ENCODE measurements around the gene PDZRN3.

The PDZRN3 gene

GRCh38 chr3:73572368-73572767 is 52.4 kb downstream of the PDZRN3 start:
- WGBS (ENCODE audit: extremely low coverage, insufficient coverage, insufficient read length) = no CpG with 5 or more reads among the region's 3 CpGs
- no peak overlapping the region for H3K9ac ChIP-seq (ENCODE audit: low read length)
- DNase-seq = no peak

GRCh38 chr3:73571238-73571794 is 53.4 kb downstream of the PDZRN3 start:
- Histone ChIP-seq H4K91ac (ENCODE audit: low read depth, low read length) (no peak overlapping the region), H2AK5ac (ENCODE audit: low read length) (no peak overlapping the region), H3K14ac (ENCODE audit: low read length) (no peak overlapping the region), H3K27me3 (ENCODE audit: insufficient read depth, low read length) (no peaks in the 10 kb centered on the region), H3K36me3 (ENCODE audit: control insufficient read depth in 1 of 2, insufficient read depth in 2 of 2, low read length in 2 of 2) (no peaks in the 10 kb centered on the region), H3K4me2 (ENCODE audit: low read length) (peak overlapping the region; percentile 46), H3K79me1 (ENCODE audit: low read length) (peaks cover 8% of the 10 kb centered on the region), H3K4me1 (ENCODE audit: control insufficient read depth in 1 of 2, insufficient read depth in 2 of 2, low read length in 2 of 2) (peaks cover 16 to 34% of the 10 kb centered on the region in 2 experiments), H4K8ac (ENCODE audit: low read depth, low read length) (no peak overlapping the region), H2AFZ (ENCODE audit: insufficient read depth, low read length, poor library complexity) (no peak overlapping the region), H2BK12ac (ENCODE audit: low read length) (no peak overlapping the region), H3K9ac (ENCODE audit: low read length) (no peak overlapping the region), H3K79me2 (ENCODE audit: control insufficient read depth, insufficient read depth, low read length, poor library complexity) (peaks cover 6% of the 10 kb centered on the region), H3K18ac (ENCODE audit: low read length) (no peak overlapping the region), H3K4ac (ENCODE audit: low read depth, low read length) (no peak overlapping the region), H3K27ac (ENCODE audit: low read depth, low read length) (peak overlapping the region; percentile 50), H3K4me3 (ENCODE audit: low read depth, low read length) (no peak overlapping the region), H2BK5ac (ENCODE audit: low read depth, low read length, poor library complexity) (no peak overlapping the region), H4K12ac (ENCODE audit: low read depth, low read length) (no peak overlapping the region), H2BK120ac (ENCODE audit: insufficient read depth, low read length, poor library complexity) (no peak overlapping the region), H3K9me3 (ENCODE audit: insufficient read depth, low read depth, low read length) (no peaks in the 10 kb centered on the region), H3K23ac (ENCODE audit: low read length) (no peak overlapping the region)
- peak in 1 of 2 donors; percentile 14 for DNase-seq
- no CpG with 5 or more reads among the region's 10 CpGs for WGBS (ENCODE audit: extremely low coverage, insufficient coverage, insufficient read length)

More at GRCh38 chr3:73572368-73572767, 52.4 kb downstream of the PDZRN3 start:
- no peaks in the 10 kb centered on the region for H3K27me3 ChIP-seq (ENCODE audit: insufficient read depth, low read length)
- no peak overlapping the region for H4K91ac ChIP-seq (ENCODE audit: low read depth, low read length)
- no peak overlapping the region for H3K4me2 ChIP-seq (ENCODE audit: low read length)
- H3K23ac ChIP-seq (ENCODE audit: low read length) = no peak overlapping the region
- H3K4me3 ChIP-seq (ENCODE audit: low read depth, low read length) = no peak overlapping the region
- H3K27ac ChIP-seq (ENCODE audit: low read depth, low read length) = peak overlapping the region; percentile 12
- no peak overlapping the region for H3K14ac ChIP-seq (ENCODE audit: low read length)
- H4K12ac ChIP-seq (ENCODE audit: low read depth, low read length) = no peak overlapping the region
- H3K9me3 ChIP-seq (ENCODE audit: insufficient read depth, low read depth, low read length) = no peaks in the 10 kb centered on the region
- no peaks in the 10 kb centered on the region for H3K36me3 ChIP-seq (ENCODE audit: control insufficient read depth in 1 of 2, insufficient read depth in 2 of 2, low read length in 2 of 2)
- peaks cover 6% of the 10 kb centered on the region for H3K79me2 ChIP-seq (ENCODE audit: control insufficient read depth, insufficient read depth, low read length, poor library complexity)
- H4K8ac ChIP-seq (ENCODE audit: low read depth, low read length) = no peak overlapping the region
- H2BK12ac ChIP-seq (ENCODE audit: low read length) = no peak overlapping the region
- peaks cover 16 to 34% of the 10 kb centered on the region in 2 experiments for H3K4me1 ChIP-seq (ENCODE audit: control insufficient read depth in 1 of 2, insufficient read depth in 2 of 2, low read length in 2 of 2)
- no peak overlapping the region for H3K4ac ChIP-seq (ENCODE audit: low read depth, low read length)
- no peak overlapping the region for H2AFZ ChIP-seq (ENCODE audit: insufficient read depth, low read length, poor library complexity)
- no peak overlapping the region for H2BK5ac ChIP-seq (ENCODE audit: low read depth, low read length, poor library complexity)
- no peak overlapping the region for H2BK120ac ChIP-seq (ENCODE audit: insufficient read depth, low read length, poor library complexity)
- H3K79me1 ChIP-seq (ENCODE audit: low read length) = peaks cover 8% of the 10 kb centered on the region
- no peak overlapping the region for H3K18ac ChIP-seq (ENCODE audit: low read length)
- H2AK5ac ChIP-seq (ENCODE audit: low read length) = no peak overlapping the region

- Histone ChIP-seq H2BK5ac (ENCODE audit: low read depth, low read length, poor library complexity) (peak overlapping the region; percentile 8), H3K4me3 (ENCODE audit: low read depth, low read length) (no peak overlapping the region), H3K79me2 (ENCODE audit: control insufficient read depth, insufficient read depth, low read length, poor library complexity) (peaks cover 9% of the 10 kb centered on the region), H3K9me3 (ENCODE audit: insufficient read depth, low read depth, low read length) (no peaks in the 10 kb centered on the region), H4K8ac (ENCODE audit: low read depth, low read length) (peak overlapping the region; percentile 3), H3K18ac (ENCODE audit: low read length) (peak overlapping the region; percentile 12), H3K4me2 (ENCODE audit: low read length) (peak overlapping the region; percentile 20), H3K36me3 (ENCODE audit: control insufficient read depth in 1 of 2, insufficient read depth in 2 of 2, low read length in 2 of 2) (no peaks in the 10 kb centered on the region), H3K4me1 (ENCODE audit: control insufficient read depth in 1 of 2, insufficient read depth in 2 of 2, low read length in 2 of 2) (peaks cover 16 to 34% of the 10 kb centered on the region in 2 experiments), H3K14ac (ENCODE audit: low read length) (peak overlapping the region; percentile 60), H3K27me3 (ENCODE audit: insufficient read depth, low read length) (no peaks in the 10 kb centered on the region), H3K9ac (ENCODE audit: low read length) (no peak overlapping the region), H3K4ac (ENCODE audit: low read depth, low read length) (peak overlapping the region; percentile 81), H2AK5ac (ENCODE audit: low read length) (peak overlapping the region; percentile 53), H2BK120ac (ENCODE audit: insufficient read depth, low read length, poor library complexity) (peak overlapping the region; percentile 81), H2AFZ (ENCODE audit: insufficient read depth, low read length, poor library complexity) (no peak overlapping the region), H3K79me1 (ENCODE audit: low read length) (peaks cover 8% of the 10 kb centered on the region), H2BK12ac (ENCODE audit: low read length) (peak overlapping the region; percentile 32), H3K27ac (ENCODE audit: low read depth, low read length) (peak overlapping the region; percentile 32), H4K91ac (ENCODE audit: low read depth, low read length) (peak overlapping the region; percentile 45), H3K23ac (ENCODE audit: low read length) (no peak overlapping the region), H4K12ac (ENCODE audit: low read depth, low read length) (no peak overlapping the region)
- peak; percentile 89 to 93 for DNase-seq
- WGBS (ENCODE audit: extremely low coverage, insufficient coverage, insufficient read length) = no CpG with 5 or more reads among the region's 8 CpGs
Measured at GRCh38 chr3:73569246-73569760, 55.4 kb downstream of the PDZRN3 start.

- H3K79me1 ChIP-seq (ENCODE audit: low read length) = peaks cover 10% of the 10 kb centered on the region
- no CpG with 5 or more reads among the region's 5 CpGs for WGBS (ENCODE audit: extremely low coverage, insufficient coverage, insufficient read length)
Measured at GRCh38 chr3:73568371-73568862, 56.3 kb downstream of the PDZRN3 start.

More at GRCh38 chr3:73568371-73568862, 56.3 kb downstream of the PDZRN3 start:
- no peak overlapping the region for H2AK5ac ChIP-seq (ENCODE audit: low read length)
- H3K4me1 ChIP-seq (ENCODE audit: control insufficient read depth in 1 of 2, insufficient read depth in 2 of 2, low read length in 2 of 2) = peaks cover 19 to 36% of the 10 kb centered on the region in 2 experiments
- no peak overlapping the region for H3K9ac ChIP-seq (ENCODE audit: low read length)
- no peak overlapping the region for H4K12ac ChIP-seq (ENCODE audit: low read depth, low read length)
- H3K4me2 ChIP-seq (ENCODE audit: low read length) = no peak overlapping the region
- no peaks in the 10 kb centered on the region for H3K9me3 ChIP-seq (ENCODE audit: insufficient read depth, low read depth, low read length)
- no peak overlapping the region for H4K8ac ChIP-seq (ENCODE audit: low read depth, low read length)
- DNase-seq = peak in 1 of 2 donors; percentile 14
- no peak overlapping the region for H3K23ac ChIP-seq (ENCODE audit: low read length)
- no peak overlapping the region for H2BK12ac ChIP-seq (ENCODE audit: low read length)
- H3K4ac ChIP-seq (ENCODE audit: low read depth, low read length) = no peak overlapping the region
- H3K36me3 ChIP-seq (ENCODE audit: control insufficient read depth in 1 of 2, insufficient read depth in 2 of 2, low read length in 2 of 2) = no peaks in the 10 kb centered on the region
- no peak overlapping the region for H2BK5ac ChIP-seq (ENCODE audit: low read depth, low read length, poor library complexity)
- no peak overlapping the region for H3K18ac ChIP-seq (ENCODE audit: low read length)
- peaks cover 9% of the 10 kb centered on the region for H3K79me2 ChIP-seq (ENCODE audit: control insufficient read depth, insufficient read depth, low read length, poor library complexity)
- no peak overlapping the region for H3K4me3 ChIP-seq (ENCODE audit: low read depth, low read length)
- H2BK120ac ChIP-seq (ENCODE audit: insufficient read depth, low read length, poor library complexity) = no peak overlapping the region
- H2AFZ ChIP-seq (ENCODE audit: insufficient read depth, low read length, poor library complexity) = no peak overlapping the region
- H3K14ac ChIP-seq (ENCODE audit: low read length) = no peak overlapping the region
- no peak overlapping the region for H4K91ac ChIP-seq (ENCODE audit: low read depth, low read length)
- no peak overlapping the region for H3K27ac ChIP-seq (ENCODE audit: low read depth, low read length)
- H3K27me3 ChIP-seq (ENCODE audit: insufficient read depth, low read length) = no peaks in the 10 kb centered on the region
